Stimulated activated CD4-positive, alpha-beta T cell treated with anti-CD3 and anti-CD28 coated beads, Interleukin-4, amount 100 ng/mL, for 24 hours (primary cell): ENCODE measurements around the gene PCDH15.

Source experiments
- DNase-seq: peaks from one replicate; pipeline ENCODE4 v3.0.0-alpha.2; 2020

PCDH15 gene

DNA sequence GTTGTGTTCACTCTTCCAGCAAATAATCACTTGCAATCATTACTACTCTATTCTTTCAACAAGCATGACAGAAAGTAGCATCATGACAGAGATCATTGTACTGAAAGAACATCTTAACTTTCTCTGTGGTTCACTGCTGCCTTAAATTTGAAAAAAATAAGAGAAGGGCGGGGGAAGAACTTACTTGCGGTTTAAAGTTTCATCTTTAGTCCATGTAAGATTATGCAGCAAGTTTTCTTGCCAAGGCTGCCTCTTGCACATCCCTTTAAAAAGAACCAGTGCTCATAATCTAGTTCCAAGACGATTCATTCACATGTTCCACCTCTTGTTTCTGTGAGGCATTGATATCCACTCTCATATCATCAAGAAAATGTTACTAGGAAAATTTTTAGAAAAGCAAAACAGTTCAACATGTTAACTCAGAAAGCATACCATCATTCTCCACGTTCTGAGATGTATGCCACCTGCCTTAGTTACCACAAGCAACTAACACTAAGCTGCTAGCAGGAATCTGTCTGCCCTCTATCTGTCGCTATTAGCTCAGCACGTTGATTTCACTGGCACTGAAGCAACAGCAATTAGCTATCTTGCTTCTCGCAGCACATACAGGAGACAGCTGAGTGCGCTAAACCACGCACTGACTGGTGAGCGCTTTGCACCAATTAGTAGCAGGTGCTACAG, at the start of gene PCDH15:
Gene PCDH15, minus strand, starts transcription at position 491 of the 681 bp plus-strand sequence. CDS start 136,969 bp downstream, outside the sequence.
- DNase-seq = no peak

DNA sequence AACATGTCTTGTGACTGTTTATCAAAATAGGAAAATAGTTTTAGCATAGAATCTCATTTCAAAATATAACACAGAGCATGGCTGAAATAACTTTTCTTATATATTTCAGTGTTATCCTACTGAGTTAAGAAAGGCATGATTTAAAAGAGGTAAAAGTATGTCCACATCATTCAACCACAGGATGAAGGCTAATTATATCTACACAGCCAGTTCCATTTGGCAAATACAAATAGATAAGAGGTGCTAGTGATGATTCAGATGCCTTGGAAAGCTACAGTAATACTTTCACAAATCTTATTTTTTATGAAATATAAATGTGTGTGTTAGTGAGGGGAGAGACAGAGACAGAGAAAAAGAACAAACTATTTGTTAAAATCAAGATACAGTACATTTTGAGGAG, 42.9 kb upstream of the PCDH15 start:
- no peak for DNase-seq

DNA sequence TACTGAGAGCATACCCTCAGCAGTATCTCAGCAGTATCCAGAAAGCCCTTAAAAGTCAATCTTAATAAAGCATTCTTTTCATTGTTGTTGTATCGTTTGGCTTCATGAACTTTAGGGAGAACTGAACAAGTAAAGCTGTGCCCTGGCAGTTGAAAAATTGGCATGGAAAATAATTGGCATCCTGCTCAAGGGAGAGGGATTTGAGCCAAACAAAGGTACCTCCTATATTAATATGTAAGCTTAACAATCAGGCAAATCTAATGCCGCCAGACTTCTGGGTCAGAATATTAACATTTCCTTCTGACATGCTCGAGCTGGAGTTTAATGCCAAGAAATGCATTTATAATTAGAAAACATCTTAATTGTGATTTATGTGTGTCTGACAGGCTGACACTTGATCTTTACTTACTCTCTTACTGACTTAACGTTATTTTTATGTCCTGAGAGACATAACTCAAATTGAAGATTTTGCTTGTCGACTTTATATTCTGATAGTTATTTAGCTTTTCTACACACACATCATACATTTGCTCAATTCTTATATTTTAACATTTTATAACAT, 42.1 kb upstream of the PCDH15 start:
- no peak for DNase-seq

DNA sequence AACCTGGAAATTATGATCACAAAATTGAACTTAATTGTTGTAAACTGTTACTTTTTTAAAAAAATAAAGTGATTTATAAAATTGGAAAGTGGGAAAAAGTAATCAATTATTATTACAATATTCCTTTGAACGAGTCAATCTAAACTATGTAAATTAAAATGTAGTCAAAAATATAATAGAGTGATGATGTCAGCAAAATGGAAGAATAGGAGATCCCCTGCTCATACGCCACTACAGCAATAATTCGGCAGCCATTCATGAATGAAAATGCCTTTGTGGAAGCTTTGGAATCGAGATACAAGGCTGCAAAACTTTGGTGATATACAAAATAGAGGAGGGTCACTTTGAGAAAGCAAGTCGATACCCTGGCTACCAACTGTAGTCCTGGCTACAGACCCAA, 36.4 kb upstream of the PCDH15 start:
- DNase-seq = no peak

DNA sequence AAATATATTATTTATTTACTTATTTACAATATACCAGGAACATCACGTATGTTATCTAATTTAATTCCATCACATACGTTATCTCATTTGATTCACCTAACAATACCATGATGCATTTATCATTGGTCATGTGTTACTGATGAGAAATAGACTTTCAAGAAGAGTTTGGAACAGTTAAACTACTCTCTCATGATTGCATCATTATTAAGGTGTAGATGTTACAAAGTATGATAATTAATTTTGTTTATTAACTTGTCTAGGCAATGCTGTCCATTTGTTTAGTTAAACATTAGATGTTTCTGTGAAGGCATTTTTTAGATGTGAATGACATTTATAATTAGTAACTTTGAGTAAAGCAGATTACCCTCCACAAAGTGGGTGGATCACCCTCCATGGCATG, 32.0 kb upstream of the PCDH15 start:
- DNase-seq = no peak

DNA sequence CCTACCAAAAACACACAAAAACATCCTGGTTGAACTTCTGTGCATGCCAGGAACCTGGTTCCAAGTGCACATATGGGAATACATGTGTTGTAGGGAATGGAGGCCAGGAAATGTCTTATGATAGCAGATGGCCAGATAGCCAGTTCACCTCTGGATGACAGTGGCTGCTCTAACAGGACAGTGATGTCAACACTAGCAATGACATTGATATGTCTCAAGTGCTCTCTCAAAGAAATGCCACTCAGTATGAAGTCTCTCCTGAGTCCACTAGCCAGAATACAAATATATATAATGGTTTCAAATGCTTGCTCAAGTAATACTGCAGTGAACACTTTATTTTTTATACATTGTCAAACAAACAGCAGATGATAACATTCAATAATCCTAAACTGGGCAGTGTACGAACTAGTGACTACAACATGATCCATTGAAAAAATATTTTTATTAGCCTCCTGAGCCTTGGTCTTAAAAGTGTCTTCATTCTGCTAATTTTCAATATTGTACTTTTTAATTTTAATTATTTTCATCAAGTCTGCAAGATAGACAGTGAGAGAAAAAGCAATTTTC, 26.0 kb upstream of the PCDH15 start:
- DNase-seq = no peak

DNA sequence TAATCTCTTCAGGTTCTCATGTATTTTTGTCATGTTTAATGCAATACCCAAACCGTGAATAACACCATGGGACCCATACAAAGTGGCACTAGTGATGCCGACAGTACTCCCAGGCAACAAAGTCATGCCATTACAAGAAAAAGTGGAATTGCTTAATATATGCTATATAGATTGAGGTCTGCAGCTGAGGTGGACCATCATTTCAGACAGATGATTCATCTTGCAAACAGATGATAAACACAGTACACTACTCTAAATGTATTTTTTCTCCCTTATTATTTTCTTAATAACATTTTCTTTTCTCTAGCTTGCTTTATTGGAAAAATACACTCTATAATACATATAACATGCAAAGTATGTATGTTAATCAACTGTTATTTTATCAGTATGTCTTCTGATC, 14.6 kb upstream of the PCDH15 start:
- no peak for DNase-seq

DNA sequence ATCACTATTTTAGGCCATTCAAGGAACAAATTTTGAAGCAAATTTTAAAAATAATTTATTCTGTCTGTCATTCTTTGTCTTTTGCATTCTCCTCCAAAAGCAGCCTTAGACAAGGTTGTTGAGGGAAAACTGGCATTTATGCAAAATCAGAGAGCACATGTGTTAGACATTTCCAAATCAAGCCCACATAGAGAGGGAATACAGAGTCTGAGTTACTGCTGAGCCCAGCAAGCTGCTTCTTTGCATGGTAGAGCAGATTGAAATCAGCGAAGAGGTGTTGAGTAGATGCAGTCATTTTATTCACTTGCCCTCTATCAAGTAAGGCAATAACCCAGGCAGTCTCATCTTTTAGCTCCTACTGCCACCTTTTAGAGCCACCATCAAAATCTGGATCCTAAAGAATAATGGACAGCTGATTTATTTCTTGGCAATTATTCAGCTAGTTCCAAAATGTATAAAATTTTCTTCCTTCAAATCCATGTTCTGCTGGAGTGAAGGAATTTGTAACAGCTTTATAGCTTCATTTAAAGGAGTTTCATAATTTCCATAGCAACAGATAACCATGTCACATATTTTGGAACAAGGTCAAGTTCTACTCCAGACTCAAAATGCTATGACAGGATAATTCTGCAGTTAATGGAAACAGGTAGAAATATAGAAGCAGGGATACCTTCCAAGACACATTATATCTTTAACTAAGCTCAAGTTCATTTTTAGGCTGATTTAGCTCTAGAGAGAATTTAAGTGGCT, 7.3 kb upstream of the PCDH15 start:
- DNase-seq = no peak

DNA sequence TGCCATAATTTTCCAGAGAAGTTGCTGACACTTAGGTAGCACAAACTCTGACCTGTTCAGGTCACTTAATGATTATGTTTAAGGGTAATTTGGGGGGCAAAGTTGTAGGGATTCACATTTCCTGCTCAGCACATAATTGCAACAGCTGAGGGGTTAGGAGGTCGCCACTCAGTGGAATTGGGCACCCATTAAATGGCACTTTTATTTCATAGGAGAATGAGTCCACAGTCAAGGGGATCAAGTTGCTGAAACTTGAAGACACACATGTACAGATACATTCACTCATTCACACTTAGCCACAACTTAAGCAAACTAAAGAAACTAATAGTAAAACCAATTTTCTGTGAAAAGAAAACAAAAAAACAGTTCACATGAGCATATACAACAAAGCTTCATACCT, 1.5 kb downstream of the PCDH15 start:
- DNase-seq = no peak

DNA sequence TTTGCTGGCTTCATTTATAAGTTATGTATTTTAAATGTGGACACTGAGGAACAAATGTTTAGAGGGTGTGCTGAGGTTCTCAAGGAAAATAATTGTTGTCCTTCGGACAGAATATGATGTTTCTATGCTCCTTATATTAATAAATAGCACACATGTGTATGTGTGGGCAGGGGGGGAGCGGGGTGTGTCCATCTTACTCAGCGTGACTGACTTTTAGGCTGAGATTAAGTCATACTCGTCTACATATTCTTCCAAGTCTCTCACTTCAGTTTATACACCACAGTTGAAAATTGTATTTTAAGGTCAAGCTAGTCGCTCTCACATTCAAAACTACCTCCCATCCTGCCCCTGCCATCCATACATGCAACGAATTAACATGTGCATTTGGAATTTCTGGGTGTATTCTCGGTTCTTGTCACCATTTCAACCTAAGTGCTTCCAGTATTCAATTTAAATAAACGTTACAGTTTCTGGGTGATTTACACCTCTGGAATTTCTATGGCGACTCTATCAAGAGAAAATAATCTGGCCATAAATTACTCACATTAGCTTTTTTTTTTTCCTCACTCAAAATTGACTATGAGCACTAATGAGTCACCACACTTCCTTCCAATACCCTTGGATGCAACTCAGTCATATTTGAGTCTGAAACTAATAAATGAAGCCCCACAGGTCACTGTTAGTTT, 3.3 kb downstream of the PCDH15 start:
- no peak for DNase-seq

DNA sequence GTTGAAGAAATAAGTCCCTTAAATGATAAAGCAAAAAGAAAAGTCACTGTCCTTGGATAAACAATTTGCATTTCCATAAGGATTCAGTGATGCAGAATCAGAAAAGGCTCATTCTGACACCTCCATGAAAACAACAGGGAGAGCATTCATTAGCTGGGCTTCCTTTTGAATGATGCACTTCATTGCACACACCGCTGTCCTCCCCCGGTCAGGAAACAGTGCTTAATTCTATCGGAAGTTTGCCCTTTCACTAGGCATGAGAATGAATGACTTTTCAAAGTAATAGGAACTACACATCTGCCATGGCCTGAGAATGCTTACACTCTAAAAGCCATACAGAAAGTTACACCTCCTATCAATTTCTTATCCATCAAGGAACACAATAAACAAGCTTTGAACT, 4.2 kb downstream of the PCDH15 start:
- DNase-seq = no peak

DNA sequence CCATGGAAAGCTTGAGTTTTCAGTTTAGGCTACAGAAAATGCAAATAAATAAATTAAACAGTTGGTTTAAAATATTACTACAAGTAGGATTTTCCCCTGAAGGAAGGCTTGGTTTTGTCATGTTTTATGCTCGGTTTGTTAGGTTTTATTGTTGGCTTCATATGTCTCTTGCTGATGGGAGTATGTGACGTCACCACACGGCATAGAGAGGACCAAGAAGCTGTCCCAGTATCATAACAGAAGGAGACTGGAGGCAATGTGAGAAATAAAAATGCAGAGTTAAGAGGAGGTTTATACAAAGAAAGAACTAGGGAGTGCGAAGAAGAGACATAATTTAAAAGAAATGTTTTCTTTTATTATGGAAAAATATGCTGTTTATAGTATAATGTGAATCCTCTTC, 24.4 kb downstream of the PCDH15 start:
- DNase-seq = no peak

DNA sequence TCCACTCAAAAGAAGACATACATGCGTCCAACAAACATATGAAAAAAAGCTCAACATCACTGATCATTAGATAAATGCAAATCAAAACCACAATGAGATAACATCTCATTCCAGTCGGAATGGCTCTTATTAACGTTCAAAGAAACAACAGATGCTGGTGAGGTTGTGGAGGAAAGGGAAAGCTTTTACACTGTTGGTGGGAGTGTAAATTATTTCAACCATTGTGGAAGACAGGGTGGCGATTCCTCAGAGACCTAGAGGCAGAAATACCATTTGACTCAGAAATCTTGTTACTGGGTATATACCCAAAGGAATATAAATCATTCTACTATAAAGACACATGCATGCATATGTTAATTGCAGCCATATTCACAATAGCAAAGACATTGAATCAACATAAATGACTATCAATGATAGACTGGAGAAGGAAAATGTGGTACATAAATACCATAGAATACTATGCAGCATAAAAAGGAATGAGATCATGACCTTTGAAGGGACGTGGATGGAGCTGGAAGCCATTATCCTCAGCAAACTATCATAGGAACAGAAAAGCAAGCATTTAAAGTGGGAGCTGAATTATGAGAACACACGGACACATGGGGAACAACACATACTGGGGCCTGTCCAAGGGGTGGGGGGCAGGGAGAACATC, 28.4 kb downstream of the PCDH15 start:
- no peak for DNase-seq

DNA sequence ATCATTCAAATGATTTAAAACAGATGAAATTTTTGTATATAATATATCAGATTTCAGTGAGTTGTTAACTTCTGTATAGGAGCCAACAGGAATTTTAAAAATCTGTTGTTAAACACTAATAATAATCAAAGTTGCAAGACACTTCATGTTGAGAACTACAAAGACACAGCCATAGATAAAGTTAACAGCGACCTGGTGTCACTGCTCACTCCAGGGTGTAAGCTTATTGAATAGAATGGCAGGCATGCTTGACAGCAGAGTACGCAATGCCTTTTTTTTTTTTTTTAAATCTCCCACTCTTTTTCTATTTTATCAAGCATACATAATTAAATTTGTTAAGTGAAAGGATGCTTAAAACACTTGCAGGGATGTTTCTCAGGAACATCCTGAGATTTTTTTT, 32.0 kb downstream of the PCDH15 start:
- DNase-seq = no peak

DNA sequence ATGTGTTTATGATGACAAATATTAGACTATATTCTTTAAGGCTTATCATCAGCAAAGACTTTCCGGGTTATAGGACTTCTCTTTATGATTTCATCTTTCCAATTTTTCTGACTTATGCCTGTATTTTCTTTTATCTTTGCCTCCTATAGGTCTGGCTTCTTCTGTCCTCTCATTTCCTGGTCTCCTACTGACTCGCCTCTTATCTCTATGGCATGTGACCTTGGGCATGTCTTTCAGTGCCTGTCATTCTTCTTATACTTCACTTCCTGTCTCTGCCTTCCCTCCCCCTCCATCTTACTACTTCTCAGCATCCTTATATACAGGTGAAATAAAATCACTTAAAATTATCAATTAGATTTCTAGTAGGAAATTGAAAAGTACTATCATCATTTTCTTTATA, 42.2 kb downstream of the PCDH15 start:
- no peak for DNase-seq

DNA sequence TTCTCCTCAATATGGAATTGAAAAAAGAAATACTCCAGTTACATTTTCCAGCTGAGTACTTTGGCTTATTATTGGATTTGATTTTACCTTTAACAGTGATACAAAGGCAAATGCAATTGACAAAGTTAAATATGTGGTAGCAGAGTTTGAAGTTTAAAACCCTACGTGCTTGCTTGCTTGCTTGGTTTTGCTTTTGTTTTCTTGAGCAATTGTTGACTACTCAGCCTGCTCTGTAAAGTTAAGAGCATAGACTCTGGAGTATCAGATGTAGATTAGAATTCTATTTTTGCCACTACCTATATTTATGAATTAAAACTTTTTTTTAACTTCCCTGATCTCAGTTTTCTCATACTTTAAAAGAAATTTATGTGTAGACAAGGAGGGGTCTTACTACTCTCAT, 51.4 kb downstream of the PCDH15 start:
- DNase-seq = no peak

DNA sequence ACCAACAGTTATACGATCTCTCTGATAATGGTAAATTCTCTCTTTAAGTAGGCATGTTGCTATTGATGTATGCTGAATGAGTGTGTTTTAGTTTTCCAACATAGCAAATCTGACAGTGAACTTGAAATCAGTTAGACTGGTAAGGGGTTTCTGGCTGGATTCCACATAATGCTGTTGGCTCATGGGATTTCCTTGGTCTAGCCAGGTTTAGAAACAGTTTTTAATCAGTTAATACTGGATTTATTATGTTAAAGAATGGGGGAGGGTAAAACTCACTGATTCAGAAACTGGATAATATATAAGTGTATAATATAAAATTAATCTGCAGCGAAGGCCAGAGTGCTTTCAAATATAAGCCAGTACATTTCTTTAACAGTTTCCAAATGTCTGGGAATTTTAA, 55.6 kb downstream of the PCDH15 start:
- DNase-seq = no peak

DNA sequence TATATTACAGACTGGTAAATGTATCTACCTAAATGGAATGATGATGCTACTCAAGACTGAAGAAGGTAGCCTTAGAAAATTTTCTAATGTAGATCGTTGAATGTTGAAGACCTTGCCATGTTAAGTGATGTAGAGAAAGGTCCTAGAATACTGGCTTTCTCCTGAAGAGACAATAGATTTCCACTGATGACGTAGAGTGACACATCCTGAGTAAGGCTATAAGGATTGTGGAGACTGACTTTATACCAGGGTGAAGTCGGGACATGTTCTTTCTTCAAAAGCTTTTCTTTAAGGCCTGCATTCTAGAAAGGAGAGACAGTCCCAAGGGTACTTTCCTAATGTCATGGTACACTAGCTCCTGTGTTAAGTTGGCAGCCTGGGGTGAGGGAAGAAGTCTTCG, 58.6 kb downstream of the PCDH15 start:
- no peak for DNase-seq

DNA sequence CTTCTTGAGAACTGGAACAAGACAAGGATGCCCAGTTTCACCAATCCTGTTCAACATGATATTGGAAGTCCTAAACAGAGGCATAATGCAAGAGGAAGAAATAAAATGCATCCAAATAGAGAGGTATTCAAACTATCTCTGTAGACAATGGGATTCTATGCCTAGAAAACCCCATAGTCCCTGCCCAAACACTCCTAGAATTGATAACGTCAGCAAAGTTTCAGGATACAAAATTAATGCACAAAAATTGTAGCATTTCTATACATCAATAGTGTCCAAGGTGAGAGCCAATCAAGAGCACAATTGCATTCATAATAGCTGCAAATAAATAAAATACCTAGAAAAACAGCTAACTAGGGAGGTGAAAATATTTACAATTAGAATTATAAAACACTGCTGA, 72.5 kb downstream of the PCDH15 start:
- no peak for DNase-seq

DNA sequence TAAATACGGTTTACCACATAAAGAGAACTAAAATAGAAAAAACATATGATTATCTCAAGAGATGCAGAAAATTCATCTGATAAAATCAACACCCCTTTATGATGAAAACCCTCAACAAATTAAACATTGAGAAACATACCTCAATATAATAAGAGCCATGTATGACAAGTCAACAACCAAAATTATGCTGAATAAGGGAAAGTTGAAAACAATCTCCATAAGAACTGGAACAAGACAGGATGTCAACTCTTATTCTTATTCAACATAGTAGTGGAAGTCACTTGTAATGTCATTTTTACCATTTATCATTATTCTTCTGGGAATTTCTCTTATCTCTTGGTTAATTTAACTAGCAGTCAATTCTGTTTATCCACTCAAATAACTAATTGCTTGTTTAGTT, 79.0 kb downstream of the PCDH15 start:
- no peak for DNase-seq

DNA sequence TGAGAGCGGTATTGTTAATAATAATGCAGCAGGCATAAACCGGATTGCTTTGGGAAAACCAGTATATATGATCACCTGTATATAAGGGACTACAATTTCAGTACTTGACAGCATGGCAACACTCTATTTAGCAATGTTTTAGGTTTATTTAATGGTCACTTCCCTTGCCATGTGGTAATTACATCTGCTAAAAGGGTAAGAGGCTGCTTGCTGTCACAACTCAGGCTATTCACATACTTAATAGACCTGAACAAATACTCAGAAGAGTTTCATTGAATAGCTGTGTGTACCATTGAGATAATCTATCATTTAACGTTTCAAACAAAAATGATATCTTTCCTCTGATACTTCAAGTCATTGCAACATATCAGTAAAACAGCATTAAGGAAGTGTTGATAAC, 90.1 kb downstream of the PCDH15 start:
- DNase-seq = no peak

DNA sequence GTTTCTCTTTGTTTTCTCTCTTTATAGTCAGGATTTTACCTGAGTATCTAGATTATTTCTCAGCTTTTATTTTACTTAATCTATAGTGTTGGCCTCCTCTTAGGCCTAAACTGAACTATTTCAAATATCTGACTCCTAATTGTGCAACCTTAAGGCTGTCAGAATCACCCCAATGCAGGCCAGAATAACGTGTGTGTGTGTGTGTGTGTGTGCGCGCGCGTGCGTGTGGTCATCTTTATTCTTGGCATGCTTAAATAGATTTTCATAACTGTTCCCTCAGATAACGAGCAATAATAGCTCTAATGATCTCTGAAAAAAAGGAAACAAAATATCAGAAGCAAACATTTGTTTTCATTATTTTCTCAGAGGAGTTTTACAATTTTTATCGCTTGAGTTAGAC, 92.4 kb downstream of the PCDH15 start:
- no peak for DNase-seq

DNA sequence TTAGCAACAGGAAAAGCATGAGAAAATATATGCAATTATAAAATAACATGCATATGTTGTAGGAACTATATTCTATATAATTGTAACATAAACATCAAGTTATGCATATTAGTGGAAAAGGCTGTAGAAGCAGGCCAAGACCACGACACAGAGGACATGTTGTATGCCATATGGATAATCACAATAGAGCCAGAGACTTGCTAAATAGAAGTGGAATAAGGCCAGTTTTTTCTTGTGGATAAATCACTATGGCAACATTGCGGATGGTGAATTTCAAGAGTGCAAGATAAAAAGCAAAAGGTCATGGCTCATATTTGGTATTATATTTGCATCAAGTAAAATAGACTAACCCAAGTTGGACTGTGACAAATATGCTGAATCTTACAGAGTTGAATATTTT, 93.0 kb downstream of the PCDH15 start:
- no peak for DNase-seq
